ENCODE measurements around the gene SEPTIN1.

The SEPTIN1 gene

GRCh38 chr16:30406795-30407101 lies 24.4 kb upstream of the SEPTIN1 start:
- TF ChIP-seq EZH2 (IDR thresholded peaks at IDR 0.05; ENCODE audit: borderline replicate concordance, low read length): no peak
- TF ChIP-seq CTCF (IDR thresholded peaks at IDR 0.05; ENCODE audit: low read length): no peak
- Histone ChIP-seq H3K9ac (ENCODE audit: low read length) (peak overlapping the region; percentile 81), H3F3A (ENCODE audit: insufficient read depth, low read length) (no peaks in the 10 kb centered on the region), H3K36me3 (ENCODE audit: insufficient read depth, low read length) (peaks cover 14% of the 10 kb centered on the region), H3K9me2 (ENCODE audit: low read depth, low read length) (no peaks in the 10 kb centered on the region), H3K4me1 (ENCODE audit: insufficient read depth, low read length, severe bottlenecking) (peaks cover 26% of the 10 kb centered on the region), H4K20me1 (ENCODE audit: insufficient read depth, low read length) (no peaks in the 10 kb centered on the region), H3K9me3 (ENCODE audit: low read length) (no peaks in the 10 kb centered on the region), H3K4me2 (ENCODE audit: low read length) (peak overlapping the region; percentile 66), H2AFZ (ENCODE audit: low read length) (no peak overlapping the region), H3K79me2 (ENCODE audit: insufficient read depth, low read length) (no peaks in the 10 kb centered on the region), H3K4me3 (ENCODE audit: low read depth, low read length, poor library complexity, severe bottlenecking) (peak overlapping the region; percentile 91), H3K27me3 (ENCODE audit: insufficient read depth, low read length) (no peaks in the 10 kb centered on the region), H3K27ac (ENCODE audit: low read depth, low read length, poor library complexity, severe bottlenecking) (no peak overlapping the region)

- Histone ChIP-seq H3K36me3 (ENCODE audit: insufficient read depth, low read length) (peaks cover 29% of the 10 kb centered on the region), H3K9me2 (ENCODE audit: low read depth, low read length) (no peaks in the 10 kb centered on the region), H2AFZ (ENCODE audit: low read length) (no peak overlapping the region), H3K4me1 (ENCODE audit: insufficient read depth, low read length, severe bottlenecking) (peaks cover 18% of the 10 kb centered on the region), H3K79me2 (ENCODE audit: insufficient read depth, low read length) (no peaks in the 10 kb centered on the region), H3K4me3 (ENCODE audit: low read depth, low read length, poor library complexity, severe bottlenecking) (no peak overlapping the region), H3K9ac (ENCODE audit: low read length) (no peak overlapping the region), H3F3A (ENCODE audit: insufficient read depth, low read length) (no peaks in the 10 kb centered on the region), H3K4me2 (ENCODE audit: low read length) (no peak overlapping the region), H4K20me1 (ENCODE audit: insufficient read depth, low read length) (no peaks in the 10 kb centered on the region), H3K27me3 (ENCODE audit: insufficient read depth, low read length) (no peaks in the 10 kb centered on the region), H3K9me3 (ENCODE audit: low read length) (no peaks in the 10 kb centered on the region), H3K27ac (ENCODE audit: low read depth, low read length, poor library complexity, severe bottlenecking) (no peak overlapping the region)
- TF ChIP-seq CTCF (IDR thresholded peaks at IDR 0.05; ENCODE audit: low read length) (no peak), EZH2 (IDR thresholded peaks at IDR 0.05; ENCODE audit: borderline replicate concordance, low read length) (no peak)
These were observed 19.5 kb upstream of the SEPTIN1 start for GRCh38 chr16:30401768-30402425.

GRCh38 chr16:30399435-30400186 lies 17.2 kb upstream of the SEPTIN1 start:
- Histone ChIP-seq H3K27me3 (ENCODE audit: insufficient read depth, low read length) (no peaks in the 10 kb centered on the region), H4K20me1 (ENCODE audit: insufficient read depth, low read length) (no peaks in the 10 kb centered on the region), H3K36me3 (ENCODE audit: insufficient read depth, low read length) (peaks cover 30% of the 10 kb centered on the region), H3F3A (ENCODE audit: insufficient read depth, low read length) (no peaks in the 10 kb centered on the region), H3K27ac (ENCODE audit: low read depth, low read length, poor library complexity, severe bottlenecking) (no peak overlapping the region), H3K9me2 (ENCODE audit: low read depth, low read length) (no peaks in the 10 kb centered on the region), H2AFZ (ENCODE audit: low read length) (no peak overlapping the region), H3K79me2 (ENCODE audit: insufficient read depth, low read length) (no peaks in the 10 kb centered on the region), H3K9me3 (ENCODE audit: low read length) (no peaks in the 10 kb centered on the region), H3K4me2 (ENCODE audit: low read length) (peak overlapping the region; percentile 75), H3K4me1 (ENCODE audit: insufficient read depth, low read length, severe bottlenecking) (peaks cover 27% of the 10 kb centered on the region), H3K9ac (ENCODE audit: low read length) (peak overlapping the region; percentile 24; the same call in 1 of the 2 replicates), H3K4me3 (ENCODE audit: low read depth, low read length, poor library complexity, severe bottlenecking) (peak overlapping the region; percentile 50)
- TF ChIP-seq EZH2 (IDR thresholded peaks at IDR 0.05; ENCODE audit: borderline replicate concordance, low read length) (no peak), CTCF (IDR thresholded peaks at IDR 0.05; ENCODE audit: low read length) (no peak)

All from OCI-LY1 (cell line).